Measurements from ENCODE around the gene COPA. TPM values are rescaled to one million over a fixed set of nuclear protein-coding genes. Genes with fewer than 3 reads are reported as not detected.
A peak's percentile ranks its signal among the peaks of the same experiment; 100 is the strongest.

The COPA gene
- total RNA-seq, 1 experiment from 2014 or later = 118 TPM

DNA sequence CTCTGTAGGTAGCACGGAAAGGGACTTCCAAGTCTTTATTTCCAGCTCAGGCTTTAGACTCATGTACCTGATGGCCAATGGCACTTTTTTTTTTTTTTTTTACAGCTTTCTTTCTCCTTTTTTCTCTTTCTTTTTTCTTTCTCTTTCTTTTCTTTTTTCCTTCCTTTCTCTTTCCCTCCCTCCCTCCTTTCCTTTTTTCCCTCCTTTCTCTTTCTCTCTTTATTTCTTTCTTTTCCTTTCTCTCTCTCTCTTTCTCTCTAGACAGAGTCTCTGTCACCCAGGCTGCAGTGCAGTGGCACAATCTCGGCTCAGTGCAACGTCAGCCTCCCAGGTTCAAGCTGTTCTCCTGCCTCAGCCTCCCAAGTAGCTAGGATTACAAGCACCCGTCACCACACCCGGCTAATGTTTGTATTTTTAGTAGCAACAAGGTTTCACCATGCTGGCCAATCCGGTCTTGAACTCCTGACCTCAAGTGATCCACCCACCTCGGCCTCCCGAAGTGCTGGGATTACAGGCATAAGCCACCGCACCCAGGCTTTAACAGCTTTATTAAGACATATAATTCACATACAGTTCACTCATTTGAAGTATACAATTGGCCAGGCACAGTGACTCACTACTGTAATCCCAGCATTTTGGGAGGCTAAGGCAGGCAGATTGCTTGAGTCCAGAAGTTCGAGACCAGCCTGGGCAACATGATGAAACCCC, 75.6 kb downstream of the COPA start:
- Histone ChIP-seq H2BK5ac (ENCODE audit: insufficient read length, low read length) (no peak overlapping the region), H3K4ac (ENCODE audit: low read depth, low read length) (no peak overlapping the region), H3K27ac (ENCODE audit: insufficient read length, low read depth, low read length) (no peak overlapping the region), H3K14ac (ENCODE audit: insufficient read depth, low read length) (no peak overlapping the region), H3K56ac (ENCODE audit: insufficient read length, low read depth, low read length) (no peak overlapping the region), H3K18ac (ENCODE audit: insufficient read length, low read depth, low read length) (no peak overlapping the region), H3K79me2 (ENCODE audit: insufficient read depth, low read length) (no peaks in the 10 kb centered on the region), H3K23me2 (ENCODE audit: insufficient read length, low read depth, low read length, poor library complexity, severe bottlenecking) (peaks cover 4% of the 10 kb centered on the region), H2BK12ac (ENCODE audit: insufficient read length, low read depth, low read length) (no peak overlapping the region), H4K20me1 (ENCODE audit: control insufficient read depth, insufficient read depth, insufficient read length) (no peaks in the 10 kb centered on the region), H3K23ac (ENCODE audit: insufficient read length, low read depth, low read length) (no peak overlapping the region), H3K4me1 (ENCODE audit: insufficient read depth, low read length) (no peaks in the 10 kb centered on the region), H2AFZ (ENCODE audit: low read length) (no peak overlapping the region), H2BK20ac (ENCODE audit: low read depth, low read length, poor library complexity, severe bottlenecking) (no peak overlapping the region), H4K91ac (ENCODE audit: insufficient read length, low read depth, low read length) (no peak overlapping the region), H2BK15ac (ENCODE audit: low read depth, low read length) (no peak overlapping the region), H3K27me3 (ENCODE audit: insufficient read depth, low read length) (no peaks in the 10 kb centered on the region), H4K5ac (ENCODE audit: insufficient read length, low read depth, low read length) (no peak overlapping the region), H2AK5ac (ENCODE audit: insufficient read length, low read length) (no peak overlapping the region), H4K8ac (replicated peaks; ENCODE audit: insufficient read length, low read depth, low read length) (no peak overlapping the region), H2BK120ac (ENCODE audit: low read depth, low read length, poor library complexity, severe bottlenecking) (no peak overlapping the region), H3K79me1 (ENCODE audit: insufficient read depth, low read depth, low read length, poor library complexity, severe bottlenecking) (no peaks in the 10 kb centered on the region), H3K9me3 (ENCODE audit: control insufficient read depth, low read depth, low read length) (no peaks in the 10 kb centered on the region), H3K9ac (ENCODE audit: extremely low read depth, insufficient read length, low read length) (no peak overlapping the region), H3K4me2 (ENCODE audit: insufficient read depth, insufficient read length, low read length) (no peak overlapping the region), H3T11ph (ENCODE audit: low read length) (no peak overlapping the region)
- no peak for DNase-seq
- H3K27me3 Mint-ChIP-seq (ENCODE audit: low read depth) = peaks cover 25% of the 10 kb centered on the region
- H3K4me1 Mint-ChIP-seq = peaks cover 5 to 6% of the 10 kb centered on the region in 2 experiments; a peak in 3 of 4 replicates
- no CpG with 5 or more reads among the region's 10 CpGs for WGBS (ENCODE audit: extremely low coverage, insufficient read length, low lambda C conversion rate)
- H3K4me3 Mint-ChIP-seq = no peak overlapping the region
- peak overlapping the region in 1 of 3 experiments; percentile 42; a peak in 2 of 7 replicates for H3K27ac Mint-ChIP-seq
- no peaks in the 10 kb centered on the region; a peak in 1 of 7 replicates for H3K36me3 Mint-ChIP-seq (ENCODE audit: insufficient read depth in 1 of 3, low read depth in 3 of 3)
- TF ChIP-seq, protein P1, sequence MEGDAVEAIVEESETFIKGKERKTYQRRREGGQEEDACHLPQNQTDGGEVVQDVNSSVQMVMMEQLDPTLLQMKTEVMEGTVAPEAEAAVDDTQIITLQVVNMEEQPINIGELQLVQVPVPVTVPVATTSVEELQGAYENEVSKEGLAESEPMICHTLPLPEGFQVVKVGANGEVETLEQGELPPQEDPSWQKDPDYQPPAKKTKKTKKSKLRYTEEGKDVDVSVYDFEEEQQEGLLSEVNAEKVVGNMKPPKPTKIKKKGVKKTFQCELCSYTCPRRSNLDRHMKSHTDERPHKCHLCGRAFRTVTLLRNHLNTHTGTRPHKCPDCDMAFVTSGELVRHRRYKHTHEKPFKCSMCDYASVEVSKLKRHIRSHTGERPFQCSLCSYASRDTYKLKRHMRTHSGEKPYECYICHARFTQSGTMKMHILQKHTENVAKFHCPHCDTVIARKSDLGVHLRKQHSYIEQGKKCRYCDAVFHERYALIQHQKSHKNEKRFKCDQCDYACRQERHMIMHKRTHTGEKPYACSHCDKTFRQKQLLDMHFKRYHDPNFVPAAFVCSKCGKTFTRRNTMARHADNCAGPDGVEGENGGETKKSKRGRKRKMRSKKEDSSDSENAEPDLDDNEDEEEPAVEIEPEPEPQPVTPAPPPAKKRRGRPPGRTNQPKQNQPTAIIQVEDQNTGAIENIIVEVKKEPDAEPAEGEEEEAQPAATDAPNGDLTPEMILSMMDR (conservative IDR thresholded peaks at IDR 0.05) = no peak
- peaks cover 0 to 2% of the 10 kb centered on the region in 2 experiments; a peak in 1 of 5 replicates for H3K9me3 Mint-ChIP-seq

All from H9 (cell line).